Measurements from ENCODE around the gene C19orf38.

DNA sequence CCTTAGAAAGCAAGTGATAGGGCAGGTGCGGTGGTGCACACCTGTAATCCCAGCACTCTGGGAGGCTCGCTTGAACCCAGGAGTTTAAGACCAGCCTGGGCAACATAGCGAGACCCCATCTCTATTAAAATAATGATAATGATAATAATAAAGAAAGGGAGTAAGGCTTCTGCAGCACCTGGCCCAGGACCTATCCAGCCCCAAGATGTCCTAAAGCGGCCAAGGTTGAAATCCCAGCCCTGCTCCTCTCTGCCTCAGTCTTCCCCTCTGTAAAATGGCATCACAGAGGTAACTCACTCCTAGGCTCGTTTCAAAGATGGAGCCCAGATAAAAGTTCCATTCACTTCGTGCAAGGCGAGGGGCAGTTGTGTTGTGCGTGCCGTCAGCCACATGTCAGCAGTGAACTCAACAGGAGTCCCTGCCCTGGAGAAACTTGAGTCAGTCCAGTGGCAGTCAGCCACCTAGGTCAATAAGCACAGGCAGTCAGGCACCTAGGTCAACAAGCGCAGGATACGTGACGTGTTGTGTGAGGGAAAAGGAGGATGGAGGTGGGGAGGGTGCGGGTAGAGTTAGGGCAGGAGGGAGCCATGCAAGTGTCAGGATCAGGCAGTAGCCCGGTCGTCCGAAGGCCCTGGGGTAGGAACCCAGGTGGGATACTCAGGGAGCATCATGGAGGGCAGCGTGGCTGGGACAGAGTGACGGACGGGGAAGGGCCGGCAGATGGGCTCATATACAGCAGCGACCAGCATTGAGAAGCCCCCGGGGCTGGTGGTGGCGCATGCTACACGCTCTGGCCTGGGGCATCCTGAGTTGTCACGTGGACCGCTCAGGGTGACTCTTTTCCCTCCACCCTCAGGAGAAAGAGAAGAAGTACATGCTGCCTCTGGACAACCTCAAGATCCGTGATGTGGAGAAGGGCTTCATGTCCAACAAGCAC lies 28.8 kb upstream of the C19orf38 start:
- no peak for TF ChIP-seq CTCF (IDR thresholded peaks at IDR 0.05; ENCODE audit: poor library complexity, severe bottlenecking)
- no peak for TF ChIP-seq POLR2AphosphoS5 (IDR thresholded peaks at IDR 0.05)
- TF ChIP-seq EZH2 (IDR thresholded peaks at IDR 0.05; ENCODE audit: borderline replicate concordance, insufficient read depth, low read length, poor library complexity, severe bottlenecking): no peak
- TF ChIP-seq TAF1 (IDR thresholded peaks at IDR 0.05; ENCODE audit: low read depth): no peak

Measured in neural cell (in vitro differentiated cells).